Measurements from ENCODE around the gene MAP7D3. TPM values are rescaled to one million over a fixed set of nuclear protein-coding genes. Genes with fewer than 3 reads are reported as not detected.

MAP7D3 gene
- total and polyA plus RNA-seq, 9 of the 15 experiments (the other 6 are each of a cell fraction or from before 2014, with no cell fraction given), result 9.4 to 27.7 (median 14.0) TPM

DNA sequence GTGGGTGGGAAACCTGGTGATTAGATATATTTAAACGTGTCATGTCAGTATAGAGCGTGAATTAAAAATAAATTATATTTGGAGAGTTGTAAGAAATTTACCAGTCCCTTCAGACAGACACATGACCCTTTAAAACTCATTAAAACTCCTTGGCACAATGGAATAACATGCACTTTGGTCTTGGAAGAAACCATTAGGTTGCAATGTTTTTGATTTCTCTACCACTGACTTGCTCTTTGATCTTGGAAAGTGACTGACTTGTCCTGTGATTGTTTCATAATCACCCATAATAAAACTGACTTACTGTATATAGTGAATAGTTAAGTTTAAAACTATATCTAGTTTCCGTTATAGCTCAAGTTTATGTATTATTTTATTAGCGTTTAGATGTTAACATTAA lies 68.0 kb downstream of the MAP7D3 start:
- DNase-seq (ENCODE audit: extremely low read depth in 1 of 4, low spot score in 3 of 4) (no peak), FAIRE-seq (no peak), ATAC-seq (no peak)
- 3% methylated on average over 4 of the region's 4 CpGs for WGBS (ENCODE audit: insufficient coverage, low coverage, missing lambda C conversion rate)
- ChIA-PET POLR2A (interaction anchor here (0.6 kb wide), 1 partner anchor 288 kb away, joined by 4 read pairs; no protein-coding TSS in a partner anchor), CTCF (ENCODE audit: low intra/inter-chr PET ratio) (no interaction called here)
- Histone ChIP-seq H3K27ac (ENCODE audit: extremely low read depth, low read depth, low read length) (no peak overlapping the region), H4K20me1 (replicated peaks; ENCODE audit: control insufficient read depth, insufficient read depth, low read length) (no peaks in the 10 kb centered on the region), H3K9me3 (replicated peaks; ENCODE audit: control insufficient read depth, insufficient read depth, low read depth, low read length) (no peaks in the 10 kb centered on the region), H3K79me2 (ENCODE audit: control insufficient read depth, insufficient read depth, low read length) (no peaks in the 10 kb centered on the region), H3K4me1 (replicated peaks in 1 of 2; ENCODE audit: control insufficient read depth in 2 of 2, insufficient read depth in 2 of 2, low read length in 2 of 2) (no peaks in the 10 kb centered on the region), H3K9me1 (ENCODE audit: control insufficient read depth, insufficient read depth, low read length) (no peaks in the 10 kb centered on the region), H3K9ac (ENCODE audit: insufficient read depth in 1 of 2, low read depth in 2 of 2, low read length in 2 of 2) (no peak overlapping the region), H3K27me3 (ENCODE audit: control insufficient read depth in 2 of 2, insufficient read depth in 2 of 2, low read length in 2 of 2) (peaks cover 0 to 6% of the 10 kb centered on the region in 2 experiments; a peak in 4 of 5 replicates), H3K4me2 (ENCODE audit: insufficient read depth, low read length) (no peak overlapping the region), H2AFZ (ENCODE audit: low read depth, low read length) (no peak overlapping the region), H3K4me3 (no peak overlapping the region), H3K36me3 (ENCODE audit: control insufficient read depth, insufficient read depth, low read length) (no peaks in the 10 kb centered on the region)
- intact Hi-C loops (cut with micrococcal nuclease) (no loop called here), in situ Hi-C loops (cut with MboI) (no loop called here)
- BruUV-seq (replicated peaks), result no TSS peak
- TF ChIP-seq, protein P1, sequence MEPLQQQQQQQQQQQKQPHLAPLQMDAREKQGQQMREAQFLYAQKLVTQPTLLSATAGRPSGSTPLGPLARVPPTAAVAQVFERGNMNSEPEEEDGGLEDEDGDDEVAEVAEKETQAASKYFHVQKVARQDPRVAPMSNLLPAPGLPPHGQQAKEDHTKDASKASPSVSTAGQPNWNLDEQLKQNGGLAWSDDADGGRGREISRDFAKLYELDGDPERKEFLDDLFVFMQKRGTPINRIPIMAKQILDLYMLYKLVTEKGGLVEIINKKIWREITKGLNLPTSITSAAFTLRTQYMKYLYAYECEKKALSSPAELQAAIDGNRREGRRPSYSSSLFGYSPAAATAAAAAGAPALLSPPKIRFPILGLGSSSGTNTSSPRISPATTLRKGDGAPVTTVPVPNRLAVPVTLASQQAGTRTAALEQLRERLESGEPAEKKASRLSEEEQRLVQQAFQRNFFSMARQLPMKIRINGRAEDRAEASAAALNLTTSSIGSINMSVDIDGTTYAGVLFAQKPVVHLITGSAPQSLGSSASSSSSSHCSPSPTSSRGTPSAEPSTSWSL (CRISPR knock-in tag; IDR thresholded peaks at IDR 0.05; ENCODE audit: borderline replicate concordance), result no peak
- TF ChIP-seq ZFPM2 (CRISPR knock-in tag; IDR thresholded peaks at IDR 0.05) (no peak), BACH1 (tag; IDR thresholded peaks at IDR 0.05) (no peak), ZNF518B (CRISPR knock-in tag; IDR thresholded peaks at IDR 0.05) (no peak), RFX7 (CRISPR knock-in tag; IDR thresholded peaks at IDR 0.05) (no peak), ZNF24 (IDR thresholded peaks at IDR 0.05) (no peak), NFXL1 (CRISPR knock-in tag; IDR thresholded peaks at IDR 0.05) (no peak), ZNF121 (CRISPR knock-in tag; conservative IDR thresholded peaks at IDR 0.05) (no peak), ZSCAN29 (IDR thresholded peaks at IDR 0.05) (no peak), PRMT5 (CRISPR knock-in tag; IDR thresholded peaks at IDR 0.05) (no peak), ASH1L (IDR thresholded peaks at IDR 0.05; ENCODE audit: borderline replicate concordance, low read depth, partially characterized antibody) (no peak), BRD4 (IDR thresholded peaks at IDR 0.05) (no peak), ZFP1 (CRISPR knock-in tag; IDR thresholded peaks at IDR 0.05) (no peak)
- TF ChIP-seq, protein P2, sequence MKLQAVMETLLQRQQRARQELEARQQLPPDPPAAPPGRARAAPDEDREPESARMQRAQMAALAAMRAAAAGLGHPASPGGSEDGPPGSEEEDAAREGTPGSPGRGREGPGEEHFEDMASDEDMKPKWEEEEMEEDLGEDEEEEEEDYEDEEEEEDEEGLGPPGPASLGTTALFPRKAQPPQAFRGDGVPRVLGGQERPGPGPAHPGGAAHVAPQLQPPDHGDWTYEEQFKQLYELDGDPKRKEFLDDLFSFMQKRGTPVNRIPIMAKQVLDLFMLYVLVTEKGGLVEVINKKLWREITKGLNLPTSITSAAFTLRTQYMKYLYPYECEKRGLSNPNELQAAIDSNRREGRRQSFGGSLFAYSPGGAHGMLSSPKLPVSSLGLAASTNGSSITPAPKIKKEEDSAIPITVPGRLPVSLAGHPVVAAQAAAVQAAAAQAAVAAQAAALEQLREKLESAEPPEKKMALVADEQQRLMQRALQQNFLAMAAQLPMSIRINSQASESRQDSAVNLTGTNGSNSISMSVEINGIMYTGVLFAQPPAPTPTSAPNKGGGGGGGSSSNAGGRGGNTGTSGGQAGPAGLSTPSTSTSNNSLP (IDR thresholded peaks at IDR 0.05; ENCODE audit: borderline replicate concordance, low read depth, low read length), result no peak
- TF ChIP-seq, protein P3, sequence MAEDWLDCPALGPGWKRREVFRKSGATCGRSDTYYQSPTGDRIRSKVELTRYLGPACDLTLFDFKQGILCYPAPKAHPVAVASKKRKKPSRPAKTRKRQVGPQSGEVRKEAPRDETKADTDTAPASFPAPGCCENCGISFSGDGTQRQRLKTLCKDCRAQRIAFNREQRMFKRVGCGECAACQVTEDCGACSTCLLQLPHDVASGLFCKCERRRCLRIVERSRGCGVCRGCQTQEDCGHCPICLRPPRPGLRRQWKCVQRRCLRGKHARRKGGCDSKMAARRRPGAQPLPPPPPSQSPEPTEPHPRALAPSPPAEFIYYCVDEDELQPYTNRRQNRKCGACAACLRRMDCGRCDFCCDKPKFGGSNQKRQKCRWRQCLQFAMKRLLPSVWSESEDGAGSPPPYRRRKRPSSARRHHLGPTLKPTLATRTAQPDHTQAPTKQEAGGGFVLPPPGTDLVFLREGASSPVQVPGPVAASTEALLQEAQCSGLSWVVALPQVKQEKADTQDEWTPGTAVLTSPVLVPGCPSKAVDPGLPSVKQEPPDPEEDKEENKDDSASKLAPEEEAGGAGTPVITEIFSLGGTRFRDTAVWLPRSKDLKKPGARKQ (CRISPR knock-in tag; IDR thresholded peaks at IDR 0.05), result no peak
